ENCODE data around the gene CNGA1.
"Not testable (repeated sequence)": the region's sequence is repeated elsewhere in the genome, so short reads cannot be mapped to it uniquely, and the experiment has no call there.

Gene CNGA1

GRCh38 chr4:48021100-48021499 lies 4.6 kb upstream of the CNGA1 start:
- TF ChIP-seq CTCF (conservative IDR thresholded peaks at IDR 0.05), result no peak
- no peak overlapping the region for H3K27ac ChIP-seq

GRCh38 chr4:48018112-48018511 lies 1.6 kb upstream of the CNGA1 start:
- no peak for TF ChIP-seq CTCF (conservative IDR thresholded peaks at IDR 0.05)

GRCh38 chr4:48017108-48017571 lies 659 bp upstream of the CNGA1 start:
- TF ChIP-seq CTCF (conservative IDR thresholded peaks at IDR 0.05), result no peak
- peak overlapping the region; percentile 79 for H3K27ac ChIP-seq

More at GRCh38 chr4:48018112-48018511, 1.6 kb upstream of the CNGA1 start:
- H3K27ac ChIP-seq, result no peak overlapping the region

GRCh38 chr4:48015678-48016077 lies 803 bp downstream of the CNGA1 start:
- no peak for TF ChIP-seq CTCF (conservative IDR thresholded peaks at IDR 0.05)
- H3K27ac ChIP-seq, result peak overlapping the region; percentile 79

GRCh38 chr4:48015216-48015615 lies 1.3 kb downstream of the CNGA1 start:
- TF ChIP-seq CTCF (conservative IDR thresholded peaks at IDR 0.05), result no peak
- H3K27ac ChIP-seq, result peak overlapping the region; percentile 79

- no peak for TF ChIP-seq CTCF (conservative IDR thresholded peaks at IDR 0.05)
- no peak overlapping the region for H3K27ac ChIP-seq
These were observed 3.7 kb downstream of the CNGA1 start for GRCh38 chr4:48012824-48013223.

- H3K27ac ChIP-seq, result no peak overlapping the region
- no peak for TF ChIP-seq CTCF (conservative IDR thresholded peaks at IDR 0.05)
These were observed 4.8 kb downstream of the CNGA1 start for GRCh38 chr4:48011722-48012121.

- not testable (repeated sequence) for H3K27ac ChIP-seq
These were observed 5.6 kb downstream of the CNGA1 start for GRCh38 chr4:48010906-48011305.
